Measurements from ENCODE around the gene SHISA6. TPM values are rescaled to one million over a fixed set of nuclear protein-coding genes. Genes with fewer than 3 reads are reported as not detected.

SHISA6 gene
- total RNA-seq, 2 donors from 2014 or later: under 0.01 to 0.52 TPM

GRCh38 chr17:11487469-11487868 lies 246.5 kb downstream of the SHISA6 start:
- DNase-seq (no peak), ATAC-seq (no peak)
- no peak overlapping the region for H3K27ac ChIP-seq
- H3K9me3 ChIP-seq: no peaks in the 10 kb centered on the region
- H3K36me3 ChIP-seq (replicated peaks in 1 of 2; ENCODE audit: insufficient read depth in 1 of 2, low read depth in 2 of 2): no peaks in the 10 kb centered on the region
- H3K4me3 ChIP-seq: no peak overlapping the region
- peaks cover 1% of the 10 kb centered on the region for H3K4me1 ChIP-seq
- 69 to 89% methylated on average over 2 of the region's 2 CpGs for WGBS, 2 donors
- TF ChIP-seq, protein P1, sequence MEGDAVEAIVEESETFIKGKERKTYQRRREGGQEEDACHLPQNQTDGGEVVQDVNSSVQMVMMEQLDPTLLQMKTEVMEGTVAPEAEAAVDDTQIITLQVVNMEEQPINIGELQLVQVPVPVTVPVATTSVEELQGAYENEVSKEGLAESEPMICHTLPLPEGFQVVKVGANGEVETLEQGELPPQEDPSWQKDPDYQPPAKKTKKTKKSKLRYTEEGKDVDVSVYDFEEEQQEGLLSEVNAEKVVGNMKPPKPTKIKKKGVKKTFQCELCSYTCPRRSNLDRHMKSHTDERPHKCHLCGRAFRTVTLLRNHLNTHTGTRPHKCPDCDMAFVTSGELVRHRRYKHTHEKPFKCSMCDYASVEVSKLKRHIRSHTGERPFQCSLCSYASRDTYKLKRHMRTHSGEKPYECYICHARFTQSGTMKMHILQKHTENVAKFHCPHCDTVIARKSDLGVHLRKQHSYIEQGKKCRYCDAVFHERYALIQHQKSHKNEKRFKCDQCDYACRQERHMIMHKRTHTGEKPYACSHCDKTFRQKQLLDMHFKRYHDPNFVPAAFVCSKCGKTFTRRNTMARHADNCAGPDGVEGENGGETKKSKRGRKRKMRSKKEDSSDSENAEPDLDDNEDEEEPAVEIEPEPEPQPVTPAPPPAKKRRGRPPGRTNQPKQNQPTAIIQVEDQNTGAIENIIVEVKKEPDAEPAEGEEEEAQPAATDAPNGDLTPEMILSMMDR (IDR thresholded peaks at IDR 0.05): no peak
- no peak for TF ChIP-seq POLR2A (IDR thresholded peaks at IDR 0.05)
- H3K27me3 ChIP-seq: no peaks in the 10 kb centered on the region
- intact Hi-C loops (cut with DNase I): no loop called here

DNA sequence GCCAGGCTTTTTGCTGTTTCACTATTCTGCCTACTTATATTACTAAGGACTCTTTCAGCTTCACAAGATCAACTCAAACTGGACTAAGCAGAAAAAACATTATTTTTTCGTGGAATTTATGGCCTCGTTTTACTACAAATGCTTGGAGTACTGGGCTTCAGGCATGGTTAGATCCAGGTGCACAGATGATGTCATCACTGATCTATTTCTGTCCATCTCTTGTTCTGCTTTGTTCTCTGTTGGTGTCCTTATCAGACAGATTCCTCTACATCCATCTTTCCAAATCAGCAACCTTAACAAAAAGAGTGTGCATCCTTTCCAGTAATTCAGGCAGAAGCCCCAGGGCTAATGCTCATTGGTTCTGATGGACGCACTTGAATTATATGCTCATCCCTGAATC lies 247.4 kb downstream of the SHISA6 start:
- Histone ChIP-seq H3K4me3 (no peak overlapping the region), H3K9me3 (no peaks in the 10 kb centered on the region), H3K36me3 (replicated peaks in 1 of 2; ENCODE audit: insufficient read depth in 1 of 2, low read depth in 2 of 2) (no peaks in the 10 kb centered on the region), H3K27ac (no peak overlapping the region), H3K27me3 (no peaks in the 10 kb centered on the region), H3K4me1 (no peaks in the 10 kb centered on the region)
- no peak for DNase-seq
- no peak for ATAC-seq
- intact Hi-C loops (cut with DNase I): no loop called here
- no peak for TF ChIP-seq POLR2A (IDR thresholded peaks at IDR 0.05)
- TF ChIP-seq, protein P1 (IDR thresholded peaks at IDR 0.05): no peak
- WGBS, 2 donors: 81 to 95% methylated on average over 3 of the region's 3 CpGs

GRCh38 chr17:11490171-11490755 lies 249.2 kb downstream of the SHISA6 start:
- WGBS, 2 donors: 79 to 87% methylated on average over 14 of the region's 14 CpGs
- Histone ChIP-seq H3K27ac (no peak overlapping the region), H3K4me1 (no peaks in the 10 kb centered on the region), H3K27me3 (no peaks in the 10 kb centered on the region), H3K9me3 (no peaks in the 10 kb centered on the region), H3K36me3 (replicated peaks in 1 of 2; ENCODE audit: insufficient read depth in 1 of 2, low read depth in 2 of 2) (no peaks in the 10 kb centered on the region), H3K4me3 (no peak overlapping the region)
- DNase-seq (no peak), ATAC-seq (no peak)
- intact Hi-C loops (cut with DNase I): loop anchor here (10.0 kb wide), 1 partner anchor 135 kb away; no protein-coding TSS in a partner anchor
- TF ChIP-seq, protein P1 (IDR thresholded peaks at IDR 0.05): no peak
- TF ChIP-seq POLR2A (IDR thresholded peaks at IDR 0.05): no peak

DNA sequence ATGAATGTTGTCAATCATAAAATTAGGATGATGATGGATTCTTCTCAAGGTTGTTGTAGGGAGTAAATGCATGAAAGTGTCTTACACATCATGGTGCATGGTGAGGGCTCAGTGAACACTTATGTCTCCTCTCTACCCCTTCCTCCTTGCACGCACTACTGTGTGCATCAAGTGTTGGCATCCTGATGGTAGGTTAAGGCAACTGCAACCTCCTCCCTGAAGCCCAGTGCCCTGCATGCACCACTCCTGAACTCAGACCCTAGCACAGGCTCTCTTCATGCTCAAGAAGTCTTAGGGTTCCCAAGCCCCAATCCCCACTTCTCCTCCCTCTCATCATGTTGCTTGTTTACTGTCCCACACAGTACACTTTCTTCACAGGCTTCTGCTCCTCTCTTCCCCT lies 251.5 kb downstream of the SHISA6 start:
- Histone ChIP-seq H3K27ac (no peak overlapping the region), H3K4me3 (no peak overlapping the region), H3K9me3 (no peaks in the 10 kb centered on the region), H3K27me3 (no peaks in the 10 kb centered on the region), H3K36me3 (replicated peaks in 1 of 2; ENCODE audit: insufficient read depth in 1 of 2, low read depth in 2 of 2) (no peaks in the 10 kb centered on the region), H3K4me1 (no peaks in the 10 kb centered on the region)
- no peak for ATAC-seq
- WGBS, 2 donors: 91 to 95% methylated on average over 1 of the region's 1 CpG
- intact Hi-C loops (cut with DNase I): loop anchor here (10.0 kb wide), 1 partner anchor 132 kb away; no protein-coding TSS in a partner anchor
- TF ChIP-seq, protein P1 (IDR thresholded peaks at IDR 0.05): no peak
- no peak for DNase-seq

- H3K9me3 ChIP-seq: no peaks in the 10 kb centered on the region
- TF ChIP-seq, protein P1 (IDR thresholded peaks at IDR 0.05): no peak
- no peak for TF ChIP-seq POLR2A (IDR thresholded peaks at IDR 0.05)
- H3K27ac ChIP-seq: no peak overlapping the region
- H3K4me3 ChIP-seq: no peak overlapping the region
- DNase-seq (no peak), ATAC-seq (no peak)
- no peaks in the 10 kb centered on the region for H3K4me1 ChIP-seq
- no peaks in the 10 kb centered on the region for H3K36me3 ChIP-seq (replicated peaks in 1 of 2; ENCODE audit: insufficient read depth in 1 of 2, low read depth in 2 of 2)
- H3K27me3 ChIP-seq: no peaks in the 10 kb centered on the region
- intact Hi-C loops (cut with DNase I): loop anchor here (10.0 kb wide), 1 partner anchor 131 kb away; no protein-coding TSS in a partner anchor
Measured at GRCh38 chr17:11493936-11494335, 252.9 kb downstream of the SHISA6 start.
